Measurements from ENCODE around the gene PPP4R2.

PPP4R2 gene

DNA sequence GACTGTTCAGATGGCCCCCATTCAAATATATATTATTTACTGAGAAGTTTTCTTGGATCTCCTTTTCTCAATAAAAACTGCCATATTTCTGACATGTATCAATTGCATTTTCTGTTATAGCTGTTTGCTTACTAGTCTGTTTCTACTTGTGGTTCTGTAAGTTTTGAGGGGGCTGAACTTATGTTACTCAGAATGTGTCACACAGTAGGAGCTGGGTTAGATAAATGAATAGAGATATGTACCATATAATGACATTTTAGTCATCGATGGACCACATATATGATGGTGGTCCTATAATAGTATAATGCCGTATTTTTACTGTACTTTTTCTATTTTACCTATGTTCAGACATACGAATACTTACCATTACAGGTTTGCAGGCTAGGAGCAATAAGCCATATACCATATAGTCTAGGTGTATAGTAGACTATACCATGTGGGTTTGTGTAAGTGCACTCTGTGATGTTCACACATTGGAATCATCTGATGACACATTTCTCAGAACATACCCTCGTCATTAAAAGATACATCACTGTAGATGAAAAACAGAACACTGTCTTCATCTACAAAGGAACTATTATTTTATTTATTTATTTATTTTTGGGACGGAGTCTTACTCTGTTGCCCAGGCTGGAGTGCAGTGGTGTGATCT is 22.3 kb downstream of the PPP4R2 start:
- 88 to 92% methylated on average over 2 of the region's 5 CpGs for WGBS, 2 experiments
- no peaks in the 10 kb centered on the region for H3K9me3 ChIP-seq (ENCODE audit: control insufficient read depth, low read length)

DNA sequence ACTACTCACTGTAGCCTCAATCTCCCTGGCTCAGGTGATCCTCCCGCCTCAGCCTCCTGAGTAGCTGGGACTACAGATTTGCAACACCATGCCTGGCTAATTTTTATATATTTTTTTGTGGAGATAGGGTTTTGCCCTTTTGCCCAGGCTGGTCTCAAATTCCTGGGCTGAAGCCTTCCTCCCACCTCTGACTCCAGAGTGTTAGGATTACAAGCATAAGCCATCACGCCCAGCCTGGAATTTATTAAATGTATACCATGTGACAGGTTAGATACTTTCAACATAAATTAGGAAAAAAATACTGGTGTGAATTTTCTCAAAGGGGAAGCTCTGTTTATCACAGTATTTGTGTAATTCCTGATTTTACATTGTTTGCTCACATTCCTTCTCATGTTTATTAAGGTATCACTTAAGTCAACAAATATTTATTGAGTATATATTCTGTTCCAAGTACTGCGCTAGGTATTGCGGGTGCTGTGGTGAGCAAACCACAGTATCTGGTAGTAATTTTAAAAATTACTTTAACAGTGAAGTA is 24.8 kb downstream of the PPP4R2 start:
- Histone ChIP-seq H3K27ac (ENCODE audit: insufficient read depth, low read depth, low read length, poor library complexity, severe bottlenecking) (no peak overlapping the region), H3K27me3 (ENCODE audit: control insufficient read depth, insufficient read depth, low read length, poor library complexity, severe bottlenecking) (no peaks in the 10 kb centered on the region), H3K36me3 (ENCODE audit: control insufficient read depth, insufficient read depth, low read length) (no peaks in the 10 kb centered on the region), H3K4me1 (ENCODE audit: control insufficient read depth, insufficient read depth, low read length) (no peaks in the 10 kb centered on the region), H3K4me3 (ENCODE audit: insufficient read depth, low read depth, low read length) (no peak overlapping the region), H3K9me3 (ENCODE audit: control insufficient read depth, low read length) (no peaks in the 10 kb centered on the region)
- 59 to 65% methylated on average over 1 to 2 of the region's 4 CpGs for WGBS, 2 experiments

More for the DNA sequence above, 22.3 kb downstream of the PPP4R2 start:
- Histone ChIP-seq H3K4me3 (ENCODE audit: insufficient read depth, low read depth, low read length) (no peak overlapping the region), H3K4me1 (ENCODE audit: control insufficient read depth, insufficient read depth, low read length) (no peaks in the 10 kb centered on the region), H3K36me3 (ENCODE audit: control insufficient read depth, insufficient read depth, low read length) (peaks cover 7% of the 10 kb centered on the region), H3K27ac (ENCODE audit: insufficient read depth, low read depth, low read length, poor library complexity, severe bottlenecking) (no peak overlapping the region), H3K27me3 (ENCODE audit: control insufficient read depth, insufficient read depth, low read length, poor library complexity, severe bottlenecking) (no peaks in the 10 kb centered on the region)

DNA sequence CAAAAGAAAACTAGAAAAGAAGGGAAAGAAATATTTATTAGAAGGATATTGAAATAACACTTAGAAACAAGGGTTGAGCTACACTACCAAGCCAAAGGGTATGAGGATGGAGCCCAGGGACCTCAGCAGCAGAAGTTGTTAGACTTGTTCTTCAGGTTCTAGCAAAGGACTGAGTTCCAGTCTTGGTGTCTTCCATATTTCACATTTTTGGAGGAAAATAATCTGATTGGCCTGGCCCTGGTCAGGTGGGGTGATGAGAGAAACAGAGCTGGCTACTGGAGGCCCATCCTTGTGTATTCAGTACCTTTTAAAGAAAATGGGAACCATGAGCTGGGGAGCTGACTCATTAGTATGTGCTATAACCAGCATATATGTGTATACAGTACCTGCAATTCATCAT is 28.2 kb downstream of the PPP4R2 start:
- no peaks in the 10 kb centered on the region for H3K27me3 ChIP-seq (ENCODE audit: control insufficient read depth, insufficient read depth, low read length, poor library complexity, severe bottlenecking)
- H3K9me3 ChIP-seq (ENCODE audit: control insufficient read depth, low read length) = no peaks in the 10 kb centered on the region
- H3K4me3 ChIP-seq (ENCODE audit: insufficient read depth, low read depth, low read length) = no peak overlapping the region
- no peak overlapping the region for H3K27ac ChIP-seq (ENCODE audit: insufficient read depth, low read depth, low read length, poor library complexity, severe bottlenecking)
- no peaks in the 10 kb centered on the region for H3K36me3 ChIP-seq (ENCODE audit: control insufficient read depth, insufficient read depth, low read length)
- no peaks in the 10 kb centered on the region for H3K4me1 ChIP-seq (ENCODE audit: control insufficient read depth, insufficient read depth, low read length)

DNA sequence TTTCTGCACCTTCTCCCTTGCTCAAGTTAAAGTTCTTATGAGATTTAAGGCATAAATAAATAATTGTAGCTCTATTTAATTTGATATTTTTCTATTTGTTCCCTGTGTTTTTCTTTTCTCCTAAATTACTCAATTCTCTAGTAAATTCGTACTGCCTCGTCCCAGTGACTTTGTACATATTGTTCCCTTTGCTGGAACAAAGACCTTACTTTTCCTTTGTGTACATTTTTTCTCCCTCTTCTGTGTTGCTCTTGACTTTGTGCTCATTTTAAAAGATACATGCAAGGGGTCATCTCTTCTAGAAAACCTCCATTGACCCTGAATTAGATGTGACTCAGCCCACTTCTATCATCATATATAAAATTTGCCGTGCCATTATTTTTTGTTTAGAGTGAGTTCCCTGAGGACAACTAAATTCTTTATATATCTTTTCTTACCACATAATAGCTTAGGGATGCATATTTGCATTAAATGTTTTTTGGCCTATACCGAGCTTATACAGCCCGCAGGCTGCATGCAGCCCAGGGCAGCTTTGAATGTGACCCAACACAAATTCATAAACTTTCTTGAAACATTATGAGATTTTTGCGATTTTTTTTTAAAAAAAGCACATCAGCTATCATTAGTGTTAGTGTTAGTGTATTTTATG is 29.6 kb downstream of the PPP4R2 start:
- Histone ChIP-seq H3K27ac (ENCODE audit: insufficient read depth, low read depth, low read length, poor library complexity, severe bottlenecking) (no peak overlapping the region), H3K4me3 (ENCODE audit: insufficient read depth, low read depth, low read length) (no peak overlapping the region), H3K4me1 (ENCODE audit: control insufficient read depth, insufficient read depth, low read length) (no peaks in the 10 kb centered on the region), H3K9me3 (ENCODE audit: control insufficient read depth, low read length) (no peaks in the 10 kb centered on the region), H3K36me3 (ENCODE audit: control insufficient read depth, insufficient read depth, low read length) (no peaks in the 10 kb centered on the region), H3K27me3 (ENCODE audit: control insufficient read depth, insufficient read depth, low read length, poor library complexity, severe bottlenecking) (no peaks in the 10 kb centered on the region)
- WGBS, 2 experiments = 84 to 86% methylated on average over 4 to 6 of the region's 6 CpGs

DNA sequence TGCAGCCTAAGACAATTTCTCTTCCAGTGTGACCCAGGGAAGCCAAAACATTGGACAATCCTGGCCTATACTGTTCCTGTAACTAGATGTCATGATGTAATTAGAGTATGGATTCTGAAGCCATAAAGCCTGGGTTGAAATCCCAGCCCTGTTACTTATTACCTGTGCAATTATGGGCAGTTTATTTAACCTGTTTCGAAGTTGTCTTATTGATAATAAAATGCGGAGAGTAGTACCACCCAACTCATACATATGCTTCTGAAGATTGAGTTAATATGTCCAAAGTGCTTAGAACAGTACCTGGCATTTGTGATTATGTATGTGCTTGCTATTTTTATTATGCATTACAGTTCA is 30.1 kb downstream of the PPP4R2 start:
- Histone ChIP-seq H3K9me3 (ENCODE audit: control insufficient read depth, low read length) (no peaks in the 10 kb centered on the region), H3K4me3 (ENCODE audit: insufficient read depth, low read depth, low read length) (no peak overlapping the region), H3K4me1 (ENCODE audit: control insufficient read depth, insufficient read depth, low read length) (no peaks in the 10 kb centered on the region), H3K27me3 (ENCODE audit: control insufficient read depth, insufficient read depth, low read length, poor library complexity, severe bottlenecking) (no peaks in the 10 kb centered on the region), H3K36me3 (ENCODE audit: control insufficient read depth, insufficient read depth, low read length) (no peaks in the 10 kb centered on the region), H3K27ac (ENCODE audit: insufficient read depth, low read depth, low read length, poor library complexity, severe bottlenecking) (no peak overlapping the region)
- WGBS, 2 experiments = 83% methylated on average over 2 of the region's 2 CpGs; no CpG with 5 or more reads in 1 of the 2 experiments

DNA sequence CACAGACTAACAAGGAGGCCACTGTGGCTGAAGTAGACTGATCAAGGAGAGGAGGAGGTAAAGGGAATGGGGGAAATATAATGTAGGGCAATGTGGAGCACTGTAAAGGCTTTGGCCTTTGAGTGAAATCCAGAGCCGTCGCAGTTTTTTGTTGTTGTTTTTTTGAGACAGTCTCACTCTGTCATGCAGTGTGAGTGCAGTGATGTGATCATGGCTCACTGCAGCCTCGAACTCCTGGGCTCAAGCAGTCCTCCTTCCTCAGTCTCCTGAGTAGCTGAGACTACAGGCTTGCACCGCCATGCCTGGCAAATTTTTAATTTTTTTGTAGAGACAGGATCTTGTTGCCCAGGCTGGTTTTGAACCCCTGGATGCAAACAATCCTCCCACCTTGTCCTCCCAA is 32.2 kb downstream of the PPP4R2 start:
- no peaks in the 10 kb centered on the region for H3K4me1 ChIP-seq (ENCODE audit: control insufficient read depth, insufficient read depth, low read length)
- no peaks in the 10 kb centered on the region for H3K27me3 ChIP-seq (ENCODE audit: control insufficient read depth, insufficient read depth, low read length, poor library complexity, severe bottlenecking)
- H3K27ac ChIP-seq (ENCODE audit: insufficient read depth, low read depth, low read length, poor library complexity, severe bottlenecking) = no peak overlapping the region
- no peaks in the 10 kb centered on the region for H3K9me3 ChIP-seq (ENCODE audit: control insufficient read depth, low read length)
- H3K36me3 ChIP-seq (ENCODE audit: control insufficient read depth, insufficient read depth, low read length) = no peaks in the 10 kb centered on the region
- H3K4me3 ChIP-seq (ENCODE audit: insufficient read depth, low read depth, low read length) = no peak overlapping the region
- 79 to 81% methylated on average over 4 of the region's 4 CpGs for WGBS, 2 experiments

DNA sequence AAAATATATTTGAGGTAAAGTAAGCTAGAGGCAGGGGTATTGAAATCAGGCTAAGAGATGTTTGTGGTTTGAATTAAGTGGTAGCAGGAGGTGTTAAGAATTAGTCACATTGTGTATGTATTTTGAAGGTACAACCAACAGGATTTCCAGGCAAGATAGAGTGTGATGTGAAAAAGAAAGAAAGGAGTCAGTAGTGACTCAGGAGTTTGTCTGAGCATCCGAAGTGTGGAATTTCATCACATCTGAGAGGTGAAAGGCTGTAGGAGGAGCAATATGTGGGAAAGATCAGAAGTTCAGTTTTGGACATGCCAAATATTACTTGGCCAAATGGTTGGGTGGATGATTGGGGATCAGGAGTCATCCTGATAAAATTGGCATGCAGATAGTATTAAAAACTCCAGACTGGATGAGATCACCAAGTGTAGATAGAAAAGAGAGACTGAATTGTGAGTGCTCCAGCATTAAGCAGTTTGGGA is 32.7 kb downstream of the PPP4R2 start:
- Histone ChIP-seq H3K27me3 (ENCODE audit: control insufficient read depth, insufficient read depth, low read length, poor library complexity, severe bottlenecking) (no peaks in the 10 kb centered on the region), H3K4me3 (ENCODE audit: insufficient read depth, low read depth, low read length) (no peak overlapping the region), H3K36me3 (ENCODE audit: control insufficient read depth, insufficient read depth, low read length) (no peaks in the 10 kb centered on the region), H3K9me3 (ENCODE audit: control insufficient read depth, low read length) (no peaks in the 10 kb centered on the region), H3K4me1 (ENCODE audit: control insufficient read depth, insufficient read depth, low read length) (no peaks in the 10 kb centered on the region), H3K27ac (ENCODE audit: insufficient read depth, low read depth, low read length, poor library complexity, severe bottlenecking) (peak overlapping the region; percentile 33)
- 94 to 96% methylated on average over 1 of the region's 1 CpG for WGBS, 2 experiments

DNA sequence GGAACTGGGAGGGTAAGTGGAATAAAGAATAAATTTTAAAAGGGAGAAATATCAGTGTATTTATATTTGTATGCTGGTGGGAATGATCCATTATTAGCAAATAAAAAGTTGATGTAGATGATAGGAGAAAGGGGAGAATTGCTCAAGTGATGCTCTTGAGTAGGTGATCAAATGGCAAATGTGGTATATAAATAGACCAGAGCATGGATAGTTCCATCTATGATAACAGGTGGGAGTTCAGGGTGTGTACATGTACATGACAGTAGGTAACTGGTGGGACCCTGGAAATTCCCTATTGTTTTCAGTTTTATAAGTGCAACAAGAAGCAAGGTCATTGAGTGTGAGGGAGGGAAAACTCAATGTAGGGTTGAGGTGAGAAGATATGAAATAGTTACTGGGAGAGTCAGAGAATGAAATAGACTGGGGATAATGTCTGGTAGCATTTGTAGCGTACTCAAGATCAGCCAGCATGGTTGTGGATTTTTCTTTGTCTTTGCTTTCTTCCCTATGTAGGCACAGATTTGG is 33.5 kb downstream of the PPP4R2 start:
- Histone ChIP-seq H3K27ac (ENCODE audit: insufficient read depth, low read depth, low read length, poor library complexity, severe bottlenecking) (no peak overlapping the region), H3K4me3 (ENCODE audit: insufficient read depth, low read depth, low read length) (no peak overlapping the region), H3K4me1 (ENCODE audit: control insufficient read depth, insufficient read depth, low read length) (no peaks in the 10 kb centered on the region), H3K9me3 (ENCODE audit: control insufficient read depth, low read length) (no peaks in the 10 kb centered on the region), H3K36me3 (ENCODE audit: control insufficient read depth, insufficient read depth, low read length) (no peaks in the 10 kb centered on the region), H3K27me3 (ENCODE audit: control insufficient read depth, insufficient read depth, low read length, poor library complexity, severe bottlenecking) (no peaks in the 10 kb centered on the region)
- 94 to 97% methylated on average over 1 of the region's 1 CpG for WGBS, 2 experiments

DNA sequence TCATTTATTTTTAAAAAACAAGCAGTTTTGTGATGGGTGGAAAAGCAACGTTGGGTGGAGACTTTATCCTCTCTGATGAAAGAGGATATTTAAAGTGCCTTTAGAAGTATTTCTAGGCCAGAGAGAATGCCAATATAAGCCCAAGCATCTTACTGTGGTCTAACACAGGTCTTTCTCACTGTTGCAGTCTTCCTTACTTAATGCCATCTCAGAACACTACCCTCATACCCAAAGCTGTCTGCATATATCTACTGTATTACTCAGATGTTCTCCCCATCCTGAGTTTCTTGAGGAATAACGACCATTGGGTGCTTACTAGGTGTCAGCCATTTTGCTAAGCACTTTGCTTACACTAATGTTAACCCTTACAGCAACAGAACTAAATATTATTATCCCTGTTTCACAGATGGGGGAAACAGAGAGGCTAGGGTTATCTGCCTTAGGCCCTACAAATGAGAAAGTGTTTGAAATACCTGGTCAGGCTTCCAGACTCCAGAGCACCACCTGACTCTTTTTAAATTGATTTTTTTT is 35.0 kb downstream of the PPP4R2 start:
- Histone ChIP-seq H3K4me3 (ENCODE audit: insufficient read depth, low read depth, low read length) (no peak overlapping the region), H3K27ac (ENCODE audit: insufficient read depth, low read depth, low read length, poor library complexity, severe bottlenecking) (no peak overlapping the region), H3K4me1 (ENCODE audit: control insufficient read depth, insufficient read depth, low read length) (no peaks in the 10 kb centered on the region), H3K36me3 (ENCODE audit: control insufficient read depth, insufficient read depth, low read length) (no peaks in the 10 kb centered on the region), H3K27me3 (ENCODE audit: control insufficient read depth, insufficient read depth, low read length, poor library complexity, severe bottlenecking) (no peaks in the 10 kb centered on the region), H3K9me3 (ENCODE audit: control insufficient read depth, low read length) (no peaks in the 10 kb centered on the region)
- 73 to 78% methylated on average over 2 of the region's 2 CpGs for WGBS, 2 experiments
